Natural killer cell treated with Interleukin-12 subunit alpha and Interleukin-12 subunit beta and Interleukin-15 and Interleukin-18, amount 100 ng/mL, for 72 hours (primary cell): ENCODE data around the gene ARHGAP10. TPM values are rescaled to one million over a fixed set of nuclear protein-coding genes. Genes with fewer than 3 reads are reported as not detected.

Experiments
- ATAC-seq, 2 donors: fragments of 150-1000 bp; cut with Tn5 transposase in 1 of 2; sonication (Bioruptor Pico), chemical (Tn5 transposase) in 1 of 2; 2 replicates each; pipeline ENCODE4 v1.10.0; 2021
- DNase-seq: peaks from one replicate; pipeline ENCODE4 v3.0.0; 2022; ENCODE audit warnings: low spot score
- H3K27ac Mint-ChIP-seq, 2 donors: 1 replicate in 1 of 2; 2 replicates in 1 of 2; pipeline ENCODE4 v1.8.0; 2022; ENCODE audit warnings: mixed read lengths in 2 of 2, mild to moderate bottlenecking in 1 of 2, moderate library complexity in 1 of 2
- H3K27me3 Mint-ChIP-seq, 2 donors: 1 replicate in 1 of 2; 2 replicates in 1 of 2; pipeline ENCODE4 v1.8.0; 2022; ENCODE audit warnings: mixed read lengths in 2 of 2
- H3K36me3 Mint-ChIP-seq: one replicate; pipeline ENCODE4 v1.8.0; 2022; ENCODE audit warnings: mixed read lengths
- H3K4me1 Mint-ChIP-seq, 2 donors: 1 replicate in 1 of 2; 2 replicates in 1 of 2; pipeline ENCODE4 v1.8.0; 2022; ENCODE audit warnings: low read depth in 2 of 2, mixed read lengths in 2 of 2, mild to moderate bottlenecking in 1 of 2
- H3K4me3 Mint-ChIP-seq: one replicate; pipeline ENCODE4 v1.8.0; 2022; ENCODE audit warnings: mixed read lengths
- H3K9me3 Mint-ChIP-seq: 2 replicates; pipeline ENCODE4 v1.8.0; 2022; ENCODE audit warnings: mixed read lengths
- total RNA-seq, 2 donors: library from RNA; stranded (reverse); gene quantifications; one replicate each; pipeline ENCODE4 v1.2.3, GENCODE V29; 2022

Gene ARHGAP10
- total RNA-seq, 2 donors from 2014 or later = 7.4 to 11.4 TPM

DNA sequence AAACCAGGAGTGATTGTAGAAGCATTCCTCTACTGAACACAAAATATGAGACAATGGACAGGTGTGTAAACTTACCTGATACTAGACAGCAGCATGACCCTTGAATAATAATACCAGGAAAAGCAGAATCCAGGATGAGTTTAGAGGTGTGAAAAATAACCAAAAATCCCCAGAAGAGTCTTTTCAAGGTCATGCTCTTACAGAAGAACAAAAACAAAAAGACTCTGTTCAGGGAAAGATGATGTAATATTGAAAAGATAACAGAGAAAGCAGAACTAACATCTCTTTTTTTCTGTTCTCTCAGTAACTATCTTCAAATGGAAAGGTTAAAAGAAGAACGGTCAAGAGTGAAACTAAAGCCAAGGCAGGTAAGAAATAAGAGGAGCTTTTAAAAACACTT is 14.0 kb upstream of the ARHGAP10 start:
- H3K36me3 Mint-ChIP-seq = no peaks in the 10 kb centered on the region
- peaks cover 16 to 18% of the 10 kb centered on the region in 2 donors for H3K27me3 Mint-ChIP-seq
- DNase-seq = no peak
- H3K27ac Mint-ChIP-seq = no peak overlapping the region
- H3K4me3 Mint-ChIP-seq = no peak overlapping the region
- peaks cover 0 to 5% of the 10 kb centered on the region in 2 donors for H3K4me1 Mint-ChIP-seq
- ATAC-seq = no peak
- H3K9me3 Mint-ChIP-seq = no peaks in the 10 kb centered on the region

DNA sequence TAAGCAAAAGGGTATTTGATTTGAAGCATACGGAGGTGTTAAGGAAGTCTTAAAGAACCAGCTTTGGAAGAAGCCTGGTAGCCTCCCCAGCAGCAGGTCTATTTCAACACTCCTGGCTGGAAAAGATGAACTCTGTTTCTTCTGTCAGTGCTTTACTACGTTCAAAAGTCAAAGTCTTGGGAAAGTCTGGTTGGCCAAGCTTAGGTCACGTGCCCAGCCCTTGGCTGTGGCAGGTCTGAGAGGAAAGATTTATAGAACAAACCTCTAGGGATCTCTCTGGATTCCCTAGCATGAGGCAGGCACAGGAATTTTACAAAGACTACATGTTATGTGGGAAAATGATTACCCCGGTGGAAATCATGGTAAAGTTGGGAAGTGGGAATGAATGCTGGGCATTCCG is 8.6 kb upstream of the ARHGAP10 start:
- Mint-ChIP-seq H3K4me1 (no peaks in the 10 kb centered on the region), H3K36me3 (no peaks in the 10 kb centered on the region), H3K27me3 (peaks cover 0 to 6% of the 10 kb centered on the region in 2 donors), H3K4me3 (no peak overlapping the region), H3K9me3 (no peaks in the 10 kb centered on the region), H3K27ac (no peak overlapping the region)
- ATAC-seq (no peak), DNase-seq (no peak)

- no peak for ATAC-seq
- no peak overlapping the region for H3K4me3 Mint-ChIP-seq
- H3K27me3 Mint-ChIP-seq = peaks cover 0 to 9% of the 10 kb centered on the region in 2 donors
- H3K36me3 Mint-ChIP-seq = no peaks in the 10 kb centered on the region
- no peak overlapping the region for H3K27ac Mint-ChIP-seq
- no peak for DNase-seq
- H3K9me3 Mint-ChIP-seq = no peaks in the 10 kb centered on the region
- no peaks in the 10 kb centered on the region for H3K4me1 Mint-ChIP-seq
Measured at GRCh38 chr4:147724468-147725201, 7.3 kb upstream of the ARHGAP10 start.

DNA sequence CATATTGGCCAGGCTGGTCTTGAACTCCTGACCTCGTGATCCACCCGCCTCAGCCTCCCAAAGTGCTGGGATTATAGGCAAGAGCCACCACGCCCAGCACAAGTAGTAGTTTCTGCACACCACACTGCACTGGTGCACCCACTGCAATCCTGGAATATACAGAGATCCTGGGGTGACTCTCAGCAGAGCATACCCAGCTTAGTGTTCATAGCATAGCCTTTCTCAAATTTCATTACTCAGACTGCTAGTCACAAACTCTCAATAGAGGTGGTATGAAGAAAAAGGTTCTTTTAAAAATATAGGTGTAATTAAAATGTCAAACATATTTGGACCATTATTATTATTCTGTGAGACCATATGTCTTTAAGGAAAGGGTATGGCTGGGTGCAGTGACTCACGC is 6.2 kb upstream of the ARHGAP10 start:
- Mint-ChIP-seq H3K36me3 (no peaks in the 10 kb centered on the region), H3K27ac (no peak overlapping the region), H3K4me3 (no peak overlapping the region), H3K27me3 (peaks cover 0 to 9% of the 10 kb centered on the region in 2 donors), H3K9me3 (no peaks in the 10 kb centered on the region), H3K4me1 (no peaks in the 10 kb centered on the region)
- no peak for DNase-seq
- no peak for ATAC-seq

DNA sequence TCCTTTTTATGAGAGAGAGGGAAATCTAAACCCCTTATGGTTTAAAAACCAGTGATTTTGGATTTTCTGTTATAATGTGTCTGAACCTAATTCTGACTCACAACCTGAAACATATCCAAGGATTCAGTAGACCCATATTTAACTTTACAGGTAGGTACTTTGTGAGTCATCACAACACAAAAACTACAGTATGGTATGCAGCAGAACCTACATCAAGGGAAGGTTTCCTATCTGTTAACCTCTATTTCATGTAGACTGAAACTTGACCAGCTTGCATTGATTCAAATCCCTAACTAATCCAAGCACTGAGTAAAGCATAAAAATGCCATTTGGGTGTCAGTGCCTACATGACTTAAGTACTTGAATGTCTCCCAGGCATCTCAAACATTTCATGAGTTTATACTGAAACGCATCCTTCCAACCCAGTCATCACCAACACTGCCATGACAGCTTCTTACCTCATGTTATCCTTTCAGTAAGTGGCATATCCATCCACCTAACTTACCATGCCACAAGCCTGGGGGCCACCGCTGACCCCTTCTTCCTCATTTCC is 4.3 kb upstream of the ARHGAP10 start:
- no peak for DNase-seq
- Mint-ChIP-seq H3K4me3 (no peak overlapping the region), H3K9me3 (no peaks in the 10 kb centered on the region), H3K36me3 (no peaks in the 10 kb centered on the region), H3K27me3 (peaks cover 0 to 9% of the 10 kb centered on the region in 2 donors), H3K4me1 (no peaks in the 10 kb centered on the region), H3K27ac (no peak overlapping the region)
- no peak for ATAC-seq

DNA sequence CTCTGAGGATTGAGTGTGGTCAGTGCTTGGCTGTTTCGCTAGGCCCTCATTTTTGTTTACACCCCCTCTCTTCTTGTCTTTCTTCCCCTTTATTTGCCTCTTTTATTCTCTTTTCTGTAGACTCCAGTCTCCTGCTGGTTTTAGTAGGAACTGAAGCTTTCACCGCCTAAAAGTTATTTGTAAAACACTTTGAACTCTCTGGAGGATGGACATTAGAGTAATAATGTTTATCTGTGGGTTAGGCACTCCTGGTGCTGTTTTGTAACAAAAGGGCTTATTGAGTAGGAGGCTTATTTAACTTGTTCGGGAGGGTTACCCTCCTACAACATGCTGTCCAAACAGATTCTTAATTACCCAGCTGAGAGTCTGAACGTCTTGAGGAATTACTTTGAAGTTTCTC is 1.6 kb upstream of the ARHGAP10 start:
- Mint-ChIP-seq H3K4me3 (no peak overlapping the region), H3K4me1 (peaks cover 16 to 24% of the 10 kb centered on the region in 2 donors), H3K9me3 (no peaks in the 10 kb centered on the region), H3K36me3 (no peaks in the 10 kb centered on the region), H3K27me3 (peaks cover 11 to 12% of the 10 kb centered on the region in 2 donors), H3K27ac (no peak overlapping the region)
- ATAC-seq = no peak
- no peak for DNase-seq

- DNase-seq = no peak
- H3K27me3 Mint-ChIP-seq = peaks cover 9 to 12% of the 10 kb centered on the region in 2 donors
- H3K36me3 Mint-ChIP-seq = no peaks in the 10 kb centered on the region
- ATAC-seq = peak; percentile 50 to 62
- no peaks in the 10 kb centered on the region for H3K9me3 Mint-ChIP-seq
- H3K4me1 Mint-ChIP-seq = peaks cover 23 to 39% of the 10 kb centered on the region in 2 donors
- peak overlapping the region; percentile 92 for H3K4me3 Mint-ChIP-seq
- peak overlapping the region; percentile 62 to 74 for H3K27ac Mint-ChIP-seq
Measured at GRCh38 chr4:147732518-147733235, 789 bp downstream of the ARHGAP10 start.

GRCh38 chr4:147733716-147734344 is 1.9 kb downstream of the ARHGAP10 start:
- DNase-seq = no peak
- Mint-ChIP-seq H3K36me3 (no peaks in the 10 kb centered on the region), H3K27me3 (peaks cover 8 to 12% of the 10 kb centered on the region in 2 donors), H3K27ac (peak overlapping the region in 1 of 2 donors; percentile 22), H3K4me3 (peak overlapping the region; percentile 92), H3K9me3 (no peaks in the 10 kb centered on the region), H3K4me1 (peaks cover 23 to 39% of the 10 kb centered on the region in 2 donors)
- no peak for ATAC-seq

DNA sequence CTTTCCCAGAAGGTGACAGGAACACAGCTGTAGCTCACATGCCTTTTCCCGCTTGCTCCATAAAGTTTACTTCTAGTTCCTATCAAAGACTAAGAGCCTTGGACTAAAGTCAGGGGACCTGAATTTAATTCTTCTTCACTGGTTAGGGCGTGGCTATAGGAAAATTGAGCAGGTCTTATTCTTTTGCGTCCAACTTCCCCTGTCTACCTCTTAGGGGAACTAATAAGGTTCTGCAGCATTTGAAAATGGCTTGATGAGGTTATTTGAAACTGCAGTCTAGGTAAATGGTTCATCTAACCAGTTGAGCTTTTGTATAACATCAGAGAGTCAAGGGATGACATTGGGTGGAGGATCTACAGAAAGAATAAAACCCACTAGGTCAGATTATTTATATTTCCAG is 2.6 kb downstream of the ARHGAP10 start:
- Mint-ChIP-seq H3K27ac (no peak overlapping the region), H3K36me3 (no peaks in the 10 kb centered on the region), H3K27me3 (peaks cover 5 to 12% of the 10 kb centered on the region in 2 donors), H3K9me3 (no peaks in the 10 kb centered on the region), H3K4me3 (no peak overlapping the region), H3K4me1 (peaks cover 23 to 39% of the 10 kb centered on the region in 2 donors)
- ATAC-seq (no peak), DNase-seq (no peak)

GRCh38 chr4:147735413-147736301 is 3.8 kb downstream of the ARHGAP10 start:
- peaks cover 5 to 12% of the 10 kb centered on the region in 2 donors for H3K27me3 Mint-ChIP-seq
- no peaks in the 10 kb centered on the region for H3K36me3 Mint-ChIP-seq
- H3K9me3 Mint-ChIP-seq = no peaks in the 10 kb centered on the region
- H3K4me3 Mint-ChIP-seq = peak overlapping the region; percentile 18
- no peak for DNase-seq
- peaks cover 23 to 39% of the 10 kb centered on the region in 2 donors for H3K4me1 Mint-ChIP-seq
- H3K27ac Mint-ChIP-seq = peak overlapping the region in 1 of 2 donors; percentile 1
- no peak for ATAC-seq

DNA sequence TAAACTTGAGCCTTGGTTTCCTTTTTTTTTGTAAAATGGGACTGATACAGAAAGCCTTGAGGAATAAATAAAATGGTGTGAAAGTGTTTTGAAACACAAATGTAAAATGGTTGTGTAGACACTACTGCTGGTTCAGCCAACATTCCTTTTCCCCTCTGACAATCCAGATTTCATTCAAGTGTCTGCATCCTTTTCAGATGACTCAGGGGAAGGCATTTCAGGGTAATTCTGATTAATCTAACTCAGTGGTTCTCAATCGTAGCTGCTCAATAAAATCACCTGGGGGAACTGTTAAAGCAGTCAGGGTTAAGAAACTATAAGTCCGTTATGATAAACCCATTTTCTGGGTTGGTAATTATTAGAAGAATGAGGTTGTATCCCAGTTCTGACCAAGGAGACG is 4.6 kb downstream of the ARHGAP10 start:
- Mint-ChIP-seq H3K9me3 (no peaks in the 10 kb centered on the region), H3K4me3 (no peak overlapping the region), H3K4me1 (peaks cover 26 to 42% of the 10 kb centered on the region in 2 donors), H3K36me3 (no peaks in the 10 kb centered on the region), H3K27ac (peak overlapping the region in 1 of 2 donors; percentile 1), H3K27me3 (peaks cover 5 to 12% of the 10 kb centered on the region in 2 donors)
- ATAC-seq (no peak), DNase-seq (no peak)

- H3K36me3 Mint-ChIP-seq = no peaks in the 10 kb centered on the region
- DNase-seq (no peak), ATAC-seq (no peak)
- H3K4me1 Mint-ChIP-seq = peaks cover 32 to 48% of the 10 kb centered on the region in 2 donors
- H3K4me3 Mint-ChIP-seq = no peak overlapping the region
- peaks cover 5 to 12% of the 10 kb centered on the region in 2 donors for H3K27me3 Mint-ChIP-seq
- H3K9me3 Mint-ChIP-seq = no peaks in the 10 kb centered on the region
- no peak overlapping the region for H3K27ac Mint-ChIP-seq
Measured at GRCh38 chr4:147737623-147738022, 5.7 kb downstream of the ARHGAP10 start.

- DNase-seq (no peak), ATAC-seq (no peak)
- Mint-ChIP-seq H3K36me3 (no peaks in the 10 kb centered on the region), H3K4me1 (peaks cover 23 to 37% of the 10 kb centered on the region in 2 donors), H3K4me3 (no peak overlapping the region), H3K9me3 (no peaks in the 10 kb centered on the region), H3K27me3 (peaks cover 0 to 3% of the 10 kb centered on the region in 2 donors), H3K27ac (no peak overlapping the region)
Measured at GRCh38 chr4:147739239-147739823, 7.4 kb downstream of the ARHGAP10 start.
